A549 (cell line): ENCODE measurements around the gene UNC13A. TPM values are rescaled to one million over a fixed set of nuclear protein-coding genes. Genes with fewer than 3 reads are reported as not detected.

ENCODE experiments used
- ATAC-seq, 2 experiments: fragments of 200-7000 bp in 1 of 2; fragments of >200 bp in 1 of 2; cut with Nextera tagmentation in 1 of 2; cut with Tn5 transposase in 1 of 2; 3 replicates each; pipeline versions ENCODE4 v1.8.0 to v1.9.1; 2018 to 2020; ENCODE audit warnings: mild to moderate bottlenecking in 1 of 2, moderate library complexity in 1 of 2
- CTCF ChIA-PET: fragments of 300-600 bp; sonication (Branson Sonifier 250); formaldehyde crosslinking; extraction: SDS; loops from one replicate; lab custom pipeline; 2021; ENCODE audit warnings: antibody characterized with exemption, inconsistent platforms; lab: Yijun Ruan, JAX
- POLR2A ChIA-PET: fragments of 350-600 bp; formaldehyde crosslinking; extraction: SDS; loops from one replicate; lab custom pipeline; 2021; ENCODE audit warnings: antibody characterized with exemption, inconsistent platforms; lab: Yijun Ruan, JAX
- DNase-seq, 2 experiments: peaks; one replicate each; pipeline versions ENCODE4 v3.0.0 to v3.0.0-alpha.2; 2011 to 2016; ENCODE audit warnings: low read depth in 1 of 2, low spot score in 1 of 2
- FAIRE-seq: peaks from 2 replicates; lab custom pipeline; 2011; peaks lifted over from hg19 to GRCh38; lab: Jason Lieb, UNC
- H3K27ac ChIP-seq, 2 experiments: fragments of >200 bp; sonication (Bioruptor Twin); formaldehyde crosslinking; 3 replicates each; pipeline ENCODE4 v1.5.1; 2016 to 2017
- H3K4me1 ChIP-seq: fragments of >200 bp; sonication (Bioruptor Twin); formaldehyde crosslinking; 3 replicates; pipeline ENCODE4 v1.6.1; 2016
- H3K4me2 ChIP-seq: fragments of >200 bp; sonication (Bioruptor Twin); formaldehyde crosslinking; 3 replicates; pipeline ENCODE4 v1.6.1; 2016
- H3K4me3 ChIP-seq: fragments of >200 bp; sonication (Bioruptor Twin); formaldehyde crosslinking; 3 replicates; pipeline ENCODE4 v1.5.1; 2016
- H3K9me3 ChIP-seq: fragments of >200 bp; sonication (Bioruptor Twin); formaldehyde crosslinking; 3 replicates; pipeline ENCODE4 v1.6.1; 2016
- BCL3 ChIP-seq: fragments of >200 bp; sonication (Bioruptor Twin); formaldehyde crosslinking; IDR thresholded peaks from 3 replicates; pipeline ENCODE4 v1.6.1; 2016
- CEBPB ChIP-seq, 2 experiments: fragments of >200 bp in 1 of 2; sonication (Bioruptor Twin) in 1 of 2; formaldehyde crosslinking in 1 of 2; IDR thresholded peaks; 2 replicates each; pipeline ENCODE4 v1.6.1; 2012 to 2016
- CHD2 ChIP-seq: fragments of 150-350 bp; IDR thresholded peaks from 2 replicates; pipeline ENCODE4 v1.6.1; 2014; ENCODE audit warnings: low read length; ENCODE audit not compliant: partially characterized antibody
- CHD4 ChIP-seq: fragments of 200-600 bp; sonication (generic); IDR thresholded peaks from 2 replicates; pipeline ENCODE4 v1.6.1; 2016; ENCODE audit warnings: antibody characterized with exemption, mild to moderate bottlenecking, borderline replicate concordance
- ESRRA ChIP-seq: fragments of 150-350 bp; IDR thresholded peaks from 2 replicates; pipeline ENCODE4 v1.6.1; 2014; ENCODE audit warnings: mild to moderate bottlenecking, low read length, borderline replicate concordance
- FOSB ChIP-seq: fragments of 250-450 bp; sonication (Bioruptor Pico); IDR thresholded peaks from 2 replicates; pipeline ENCODE4 v1.5.0; 2020; ENCODE audit warnings: mild to moderate bottlenecking, moderate library complexity
- FOSL2 ChIP-seq, 2 experiments: fragments of 450-650 bp in 1 of 2; fragments of >200 bp in 1 of 2; sonication (Bioruptor Twin) in 1 of 2; formaldehyde crosslinking; IDR thresholded peaks; 2 replicates each; pipeline versions ENCODE4 v1.5.0 to v1.6.1; 2016 to 2020; ENCODE audit warnings: mild to moderate bottlenecking in 1 of 2, moderate library complexity in 1 of 2
- JUN ChIP-seq, 2 experiments: fragments of >200 bp; sonication (Bioruptor Twin); formaldehyde crosslinking; IDR thresholded peaks; 2 replicates in 1 of 2; 3 replicates in 1 of 2; pipeline ENCODE4 v1.6.1; 2016 to 2017
- KDM1A ChIP-seq: fragments of 200-600 bp; sonication (generic); IDR thresholded peaks from 2 replicates; pipeline ENCODE4 v1.6.1; 2016; ENCODE audit warnings: low read depth, mild to moderate bottlenecking
- KDM5A ChIP-seq: fragments of 200-600 bp; sonication (generic); IDR thresholded peaks from 2 replicates; pipeline ENCODE4 v1.6.1; 2016; ENCODE audit warnings: antibody characterized with exemption, mild to moderate bottlenecking
- MAFK ChIP-seq: fragments of 450-650 bp; IDR thresholded peaks from 2 replicates; pipeline ENCODE4 v1.6.1; 2014; ENCODE audit not compliant: partially characterized antibody
- MAX ChIP-seq: IDR thresholded peaks from 2 replicates; pipeline ENCODE4 v1.6.1; 2012
- MAZ ChIP-seq: fragments of 150-350 bp; IDR thresholded peaks from 2 replicates; pipeline ENCODE4 v1.6.1; 2014; ENCODE audit warnings: antibody characterized with exemption, low read depth, low read length, borderline replicate concordance
- NPAS2 ChIP-seq: fragments of 250-450 bp; sonication (Bioruptor Pico); IDR thresholded peaks from 2 replicates; pipeline ENCODE4 v1.8.0; 2022; ENCODE audit warnings: mild to moderate bottlenecking, moderate library complexity, borderline replicate concordance
- NR3C1 ChIP-seq: fragments of >200 bp; sonication (Bioruptor Twin); formaldehyde crosslinking; IDR thresholded peaks from 3 replicates; pipeline ENCODE4 v1.6.1; 2017
- POLR2A ChIP-seq: IDR thresholded peaks from 2 replicates; pipeline ENCODE4 v1.6.1; 2012; ENCODE audit warnings: mild to moderate bottlenecking, low read length
- TP53 ChIP-seq: fragments of 250-450 bp; sonication (Bioruptor Pico); IDR thresholded peaks from 2 replicates; pipeline ENCODE4 v1.5.0; 2021; ENCODE audit warnings: mild to moderate bottlenecking, moderate library complexity
- ZC3H11A ChIP-seq: fragments of 450-650 bp; IDR thresholded peaks from 2 replicates; pipeline ENCODE4 v1.6.1; 2014; ENCODE audit warnings: antibody characterized with exemption, mild to moderate bottlenecking
- ZFP36 ChIP-seq: fragments of 450-650 bp; IDR thresholded peaks from 2 replicates; pipeline ENCODE4 v1.6.1; 2014; ENCODE audit warnings: borderline replicate concordance; ENCODE audit not compliant: partially characterized antibody
- ZNF302 ChIP-seq: fragments of 250-450 bp; sonication (Bioruptor Pico); IDR thresholded peaks from 2 replicates; pipeline ENCODE4 v1.9.0; 2021; ENCODE audit warnings: inconsistent platforms, mild to moderate bottlenecking, moderate library complexity
- ZSCAN20 ChIP-seq: fragments of 250-450 bp; sonication (Bioruptor Pico); IDR thresholded peaks from 2 replicates; pipeline ENCODE4 v1.8.0; 2022; ENCODE audit warnings: mild to moderate bottlenecking, moderate library complexity
- WGBS: methylation state at CpG from one replicate; pipeline ENCODE4 v1.1.6; 2017; ENCODE audit errors: missing lambda C conversion rate; 5-methylcytosine and 5-hydroxymethylcytosine counted together
- polyA plus RNA-seq, 4 experiments: library from polyadenylated mRNA; depleted of rRNA in 3 of 4; stranded (reverse); fragments of >200 nt; fragmentation: RNase III in 1 of 4; extraction: RNeasy Plus Mini Kit Qiagen cat#74134 plus additional on column Dnase treatment in 1 of 4; gene quantifications; 2 replicates in 3 of 4; 3 replicates in 1 of 4; pipeline ENCODE4 v1.2.3, GENCODE V29; 2011 to 2017
- TF ChIP-seq, protein P1 (sequence below): fragments of 200-600 bp; sonication (generic); IDR thresholded peaks from 2 replicates; pipeline ENCODE4 v1.6.1; 2016; ENCODE audit warnings: antibody characterized with exemption, mild to moderate bottlenecking, moderate library complexity
- TF ChIP-seq, protein P2 (sequence below): fragments of >200 bp; sonication (Bioruptor Twin); formaldehyde crosslinking; IDR thresholded peaks from 2 replicates; pipeline ENCODE4 v1.6.1; 2016
- TF ChIP-seq, protein P3 (sequence below): fragments of >200 bp; sonication (Bioruptor Twin); formaldehyde crosslinking; IDR thresholded peaks from 3 replicates; pipeline ENCODE4 v1.5.1; 2016
- TF ChIP-seq, protein P4 (sequence below): fragments of 250-450 bp; sonication (Bioruptor Pico); IDR thresholded peaks from 2 replicates; pipeline ENCODE4 v1.5.0; 2021; ENCODE audit warnings: mild to moderate bottlenecking, moderate library complexity, borderline replicate concordance

UNC13A gene
- polyA plus RNA-seq, 2 of the 4 experiments (the other 2 are of a cell fraction) = 3.1 to 4.2 TPM

GRCh38 chr19:17683078-17683477 lies 5.1 kb downstream of the UNC13A start:
- whole genome bisulfite sequencing = 73% methylated on average over 4 of the region's 4 CpGs
- no peak overlapping the region for H3K4me2 ChIP-seq
- no peak overlapping the region for H3K27ac ChIP-seq
- CTCF ChIA-PET = interaction anchor here (0.8 to 1.2 kb wide), 3 partner anchors 21 to 83 kb away, joined by 3 read pairs; no protein-coding TSS in a partner anchor
- DNase-seq = no peak
- no peak overlapping the region for H3K4me3 ChIP-seq
- POLR2A ChIA-PET = no interaction called here
- no peak for ATAC-seq
- TF ChIP-seq CHD4 (no peak), JUN (IDR thresholded peaks at IDR 0.05) (no peak), KDM1A (no peak), POLR2A (no peak), BCL3 (no peak)
- TF ChIP-seq, protein P1, sequence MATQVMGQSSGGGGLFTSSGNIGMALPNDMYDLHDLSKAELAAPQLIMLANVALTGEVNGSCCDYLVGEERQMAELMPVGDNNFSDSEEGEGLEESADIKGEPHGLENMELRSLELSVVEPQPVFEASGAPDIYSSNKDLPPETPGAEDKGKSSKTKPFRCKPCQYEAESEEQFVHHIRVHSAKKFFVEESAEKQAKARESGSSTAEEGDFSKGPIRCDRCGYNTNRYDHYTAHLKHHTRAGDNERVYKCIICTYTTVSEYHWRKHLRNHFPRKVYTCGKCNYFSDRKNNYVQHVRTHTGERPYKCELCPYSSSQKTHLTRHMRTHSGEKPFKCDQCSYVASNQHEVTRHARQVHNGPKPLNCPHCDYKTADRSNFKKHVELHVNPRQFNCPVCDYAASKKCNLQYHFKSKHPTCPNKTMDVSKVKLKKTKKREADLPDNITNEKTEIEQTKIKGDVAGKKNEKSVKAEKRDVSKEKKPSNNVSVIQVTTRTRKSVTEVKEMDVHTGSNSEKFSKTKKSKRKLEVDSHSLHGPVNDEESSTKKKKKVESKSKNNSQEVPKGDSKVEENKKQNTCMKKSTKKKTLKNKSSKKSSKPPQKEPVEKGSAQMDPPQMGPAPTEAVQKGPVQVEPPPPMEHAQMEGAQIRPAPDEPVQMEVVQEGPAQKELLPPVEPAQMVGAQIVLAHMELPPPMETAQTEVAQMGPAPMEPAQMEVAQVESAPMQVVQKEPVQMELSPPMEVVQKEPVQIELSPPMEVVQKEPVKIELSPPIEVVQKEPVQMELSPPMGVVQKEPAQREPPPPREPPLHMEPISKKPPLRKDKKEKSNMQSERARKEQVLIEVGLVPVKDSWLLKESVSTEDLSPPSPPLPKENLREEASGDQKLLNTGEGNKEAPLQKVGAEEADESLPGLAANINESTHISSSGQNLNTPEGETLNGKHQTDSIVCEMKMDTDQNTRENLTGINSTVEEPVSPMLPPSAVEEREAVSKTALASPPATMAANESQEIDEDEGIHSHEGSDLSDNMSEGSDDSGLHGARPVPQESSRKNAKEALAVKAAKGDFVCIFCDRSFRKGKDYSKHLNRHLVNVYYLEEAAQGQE = no peak
- H3K9me3 ChIP-seq = no peaks in the 10 kb centered on the region
- FAIRE-seq = no peak
- peaks cover 36% of the 10 kb centered on the region for H3K4me1 ChIP-seq

DNA sequence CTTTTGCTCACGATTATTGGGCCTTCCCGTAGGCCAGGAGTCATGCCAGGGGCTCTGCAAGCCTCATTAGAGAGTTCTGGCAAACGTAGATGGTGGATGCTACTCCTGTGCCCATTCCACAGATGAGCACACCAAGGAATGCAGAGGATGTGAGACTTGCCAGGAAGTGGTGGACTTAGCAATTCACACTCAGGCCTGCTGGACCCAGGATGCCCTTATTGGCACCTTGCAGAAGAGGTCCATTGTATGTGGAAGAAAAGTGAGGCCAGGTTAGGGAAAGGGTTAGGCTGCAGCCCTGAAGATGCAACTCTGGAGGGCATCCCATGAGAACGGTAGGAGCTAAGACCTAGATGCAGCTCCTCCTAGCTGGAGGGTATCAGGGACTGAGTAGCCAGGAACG lies 5.9 kb downstream of the UNC13A start:
- no peak overlapping the region for H3K4me3 ChIP-seq
- H3K27ac ChIP-seq = no peak overlapping the region
- CTCF ChIA-PET = no interaction called here
- FAIRE-seq = no peak
- POLR2A ChIA-PET = no interaction called here
- H3K9me3 ChIP-seq = no peaks in the 10 kb centered on the region
- no peak for TF ChIP-seq MAZ
- TF ChIP-seq MAFK = no peak
- no peak for TF ChIP-seq TP53
- TF ChIP-seq ZNF302 (CRISPR knock-in tag) = no peak
- no peak for TF ChIP-seq FOSL2 (IDR thresholded peaks at IDR 0.05)
- TF ChIP-seq FOSL2 (CRISPR knock-in tag; IDR thresholded peaks at IDR 0.05) = no peak
- TF ChIP-seq, protein P2, sequence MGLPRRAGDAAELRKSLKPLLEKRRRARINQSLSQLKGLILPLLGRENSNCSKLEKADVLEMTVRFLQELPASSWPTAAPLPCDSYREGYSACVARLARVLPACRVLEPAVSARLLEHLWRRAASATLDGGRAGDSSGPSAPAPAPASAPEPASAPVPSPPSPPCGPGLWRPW = no peak
- TF ChIP-seq ZC3H11A = no peak
- TF ChIP-seq ZSCAN20 (CRISPR knock-in tag) = no peak
- no peak for TF ChIP-seq ESRRA
- TF ChIP-seq, protein P3, sequence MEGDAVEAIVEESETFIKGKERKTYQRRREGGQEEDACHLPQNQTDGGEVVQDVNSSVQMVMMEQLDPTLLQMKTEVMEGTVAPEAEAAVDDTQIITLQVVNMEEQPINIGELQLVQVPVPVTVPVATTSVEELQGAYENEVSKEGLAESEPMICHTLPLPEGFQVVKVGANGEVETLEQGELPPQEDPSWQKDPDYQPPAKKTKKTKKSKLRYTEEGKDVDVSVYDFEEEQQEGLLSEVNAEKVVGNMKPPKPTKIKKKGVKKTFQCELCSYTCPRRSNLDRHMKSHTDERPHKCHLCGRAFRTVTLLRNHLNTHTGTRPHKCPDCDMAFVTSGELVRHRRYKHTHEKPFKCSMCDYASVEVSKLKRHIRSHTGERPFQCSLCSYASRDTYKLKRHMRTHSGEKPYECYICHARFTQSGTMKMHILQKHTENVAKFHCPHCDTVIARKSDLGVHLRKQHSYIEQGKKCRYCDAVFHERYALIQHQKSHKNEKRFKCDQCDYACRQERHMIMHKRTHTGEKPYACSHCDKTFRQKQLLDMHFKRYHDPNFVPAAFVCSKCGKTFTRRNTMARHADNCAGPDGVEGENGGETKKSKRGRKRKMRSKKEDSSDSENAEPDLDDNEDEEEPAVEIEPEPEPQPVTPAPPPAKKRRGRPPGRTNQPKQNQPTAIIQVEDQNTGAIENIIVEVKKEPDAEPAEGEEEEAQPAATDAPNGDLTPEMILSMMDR = no peak
- TF ChIP-seq NR3C1 = no peak
- no peak for TF ChIP-seq CEBPB (IDR thresholded peaks at IDR 0.05)
- TF ChIP-seq, protein P4, sequence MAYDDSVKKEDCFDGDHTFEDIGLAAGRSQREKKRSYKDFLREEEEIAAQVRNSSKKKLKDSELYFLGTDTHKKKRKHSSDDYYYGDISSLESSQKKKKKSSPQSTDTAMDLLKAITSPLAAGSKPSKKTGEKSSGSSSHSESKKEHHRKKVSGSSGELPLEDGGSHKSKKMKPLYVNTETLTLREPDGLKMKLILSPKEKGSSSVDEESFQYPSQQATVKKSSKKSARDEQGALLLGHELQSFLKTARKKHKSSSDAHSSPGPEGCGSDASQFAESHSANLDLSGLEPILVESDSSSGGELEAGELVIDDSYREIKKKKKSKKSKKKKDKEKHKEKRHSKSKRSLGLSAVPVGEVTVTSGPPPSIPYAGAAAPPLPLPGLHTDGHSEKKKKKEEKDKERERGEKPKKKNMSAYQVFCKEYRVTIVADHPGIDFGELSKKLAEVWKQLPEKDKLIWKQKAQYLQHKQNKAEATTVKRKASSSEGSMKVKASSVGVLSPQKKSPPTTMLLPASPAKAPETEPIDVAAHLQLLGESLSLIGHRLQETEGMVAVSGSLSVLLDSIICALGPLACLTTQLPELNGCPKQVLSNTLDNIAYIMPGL = no peak
- no peak for TF ChIP-seq JUN (IDR thresholded peaks at IDR 0.05)
- TF ChIP-seq MAX = no peak
- no peak for TF ChIP-seq KDM5A
- TF ChIP-seq FOSB = no peak
- no peak for TF ChIP-seq NPAS2
- TF ChIP-seq CHD2 = no peak
- no peak for TF ChIP-seq ZFP36
- H3K4me1 ChIP-seq = peaks cover 30% of the 10 kb centered on the region
- 71% methylated on average over 5 of the region's 5 CpGs for WGBS
- no peak for ATAC-seq
- H3K4me2 ChIP-seq = no peak overlapping the region
- no peak for DNase-seq
